Panc1 (cell line): ENCODE data around the gene LYRM1.

Source experiments
- POLR2AphosphoS5 ChIP-seq: IDR thresholded peaks from 2 replicates; pipeline ENCODE4 v1.6.1; 2012; ENCODE audit warnings: mild to moderate bottlenecking, low read depth, low read length, moderate library complexity
- SIN3A ChIP-seq: IDR thresholded peaks from 2 replicates; pipeline ENCODE4 v1.6.1; 2012; ENCODE audit warnings: low read depth, mild to moderate bottlenecking, low read length, moderate library complexity, borderline replicate concordance; ENCODE audit not compliant: insufficient read depth
- TCF7L2 ChIP-seq: IDR thresholded peaks from 2 replicates; pipeline ENCODE4 v1.6.1; 2011; ENCODE audit warnings: mild to moderate bottlenecking, low read depth, low read length, inconsistent platforms
- TF ChIP-seq, protein P1 (sequence below): fragments of 450-650 bp; IDR thresholded peaks from 2 replicates; pipeline ENCODE4 v1.5.1; 2017; ENCODE audit warnings: mild to moderate bottlenecking

DNA sequence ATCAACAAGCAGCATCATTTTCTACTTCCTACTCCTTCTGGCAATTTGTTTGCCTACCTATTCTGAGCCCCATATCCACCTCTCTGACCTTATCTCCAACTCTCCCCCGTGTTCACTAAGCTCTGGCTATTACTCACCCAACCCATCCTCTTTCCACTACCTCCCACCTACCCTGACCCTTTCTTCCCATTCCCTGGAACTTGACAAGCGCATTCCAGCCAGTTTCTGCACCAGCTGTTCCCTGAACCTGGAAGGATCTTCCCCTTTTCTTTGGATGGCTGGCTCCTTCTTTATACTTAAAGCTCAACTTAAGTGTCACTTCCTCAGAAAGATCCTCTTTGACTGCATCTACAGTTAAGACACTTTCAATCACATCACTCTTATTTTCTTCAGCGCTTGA is 2.6 kb upstream of the LYRM1 start:
- TF ChIP-seq, protein P1, sequence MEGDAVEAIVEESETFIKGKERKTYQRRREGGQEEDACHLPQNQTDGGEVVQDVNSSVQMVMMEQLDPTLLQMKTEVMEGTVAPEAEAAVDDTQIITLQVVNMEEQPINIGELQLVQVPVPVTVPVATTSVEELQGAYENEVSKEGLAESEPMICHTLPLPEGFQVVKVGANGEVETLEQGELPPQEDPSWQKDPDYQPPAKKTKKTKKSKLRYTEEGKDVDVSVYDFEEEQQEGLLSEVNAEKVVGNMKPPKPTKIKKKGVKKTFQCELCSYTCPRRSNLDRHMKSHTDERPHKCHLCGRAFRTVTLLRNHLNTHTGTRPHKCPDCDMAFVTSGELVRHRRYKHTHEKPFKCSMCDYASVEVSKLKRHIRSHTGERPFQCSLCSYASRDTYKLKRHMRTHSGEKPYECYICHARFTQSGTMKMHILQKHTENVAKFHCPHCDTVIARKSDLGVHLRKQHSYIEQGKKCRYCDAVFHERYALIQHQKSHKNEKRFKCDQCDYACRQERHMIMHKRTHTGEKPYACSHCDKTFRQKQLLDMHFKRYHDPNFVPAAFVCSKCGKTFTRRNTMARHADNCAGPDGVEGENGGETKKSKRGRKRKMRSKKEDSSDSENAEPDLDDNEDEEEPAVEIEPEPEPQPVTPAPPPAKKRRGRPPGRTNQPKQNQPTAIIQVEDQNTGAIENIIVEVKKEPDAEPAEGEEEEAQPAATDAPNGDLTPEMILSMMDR, result no peak
- TF ChIP-seq POLR2AphosphoS5 (no peak), TCF7L2 (no peak), SIN3A (no peak)
